HL-60/S4 (cell line): ENCODE data around the gene CTNNA3.

ENCODE experiments used
- in situ Hi-C: fragments of 300-500 bp; cut with MboI; formaldehyde crosslinking; loops from 2 replicates; pipeline ENCODE4 v1.14.3; 2022; ENCODE audit warnings: low sequenced_read_pairs

Gene CTNNA3

GRCh38 chr10:66916030-66916429 lies 780.0 kb downstream of the CTNNA3 start:
- in situ Hi-C loops: no loop called here

DNA sequence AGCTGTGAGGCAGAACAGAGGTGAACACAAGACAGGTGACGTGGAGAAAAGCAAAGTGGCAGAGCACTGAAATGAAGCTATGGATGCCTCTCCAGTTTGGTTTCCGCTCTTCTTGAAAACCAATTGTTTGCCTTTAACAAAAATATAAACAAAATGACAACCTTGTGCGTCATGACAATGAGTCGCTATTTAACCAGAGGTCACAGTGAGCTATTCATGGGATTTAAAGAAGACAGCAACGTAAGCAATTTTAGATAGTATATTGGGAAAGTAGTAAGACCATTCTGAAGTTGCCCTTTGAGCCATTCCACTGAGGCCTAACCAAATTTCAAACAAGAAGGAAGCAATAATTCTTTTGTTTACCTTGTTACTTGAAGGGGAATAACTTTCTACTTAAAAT lies 785.3 kb downstream of the CTNNA3 start:
- in situ Hi-C loops: no loop called here

DNA sequence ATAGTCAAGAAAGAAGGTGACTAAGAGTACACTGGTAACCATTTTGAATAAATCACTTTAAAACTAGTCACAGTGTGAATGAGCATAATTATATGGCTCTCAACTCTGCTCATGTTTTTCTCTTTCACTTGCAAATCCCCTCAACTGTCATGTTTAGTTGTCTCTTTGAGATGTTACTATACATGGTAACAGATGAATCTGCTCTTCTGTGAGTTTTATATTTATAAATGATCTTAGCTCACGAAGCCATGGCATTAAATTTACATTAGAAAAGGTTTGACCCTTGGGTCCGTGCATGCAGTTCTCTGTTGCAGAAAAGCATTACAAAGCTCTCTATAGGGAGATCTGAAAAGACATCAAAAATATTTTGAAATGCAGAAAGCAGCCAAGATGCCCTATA lies 803.1 kb downstream of the CTNNA3 start:
- in situ Hi-C loops: no loop called here

DNA sequence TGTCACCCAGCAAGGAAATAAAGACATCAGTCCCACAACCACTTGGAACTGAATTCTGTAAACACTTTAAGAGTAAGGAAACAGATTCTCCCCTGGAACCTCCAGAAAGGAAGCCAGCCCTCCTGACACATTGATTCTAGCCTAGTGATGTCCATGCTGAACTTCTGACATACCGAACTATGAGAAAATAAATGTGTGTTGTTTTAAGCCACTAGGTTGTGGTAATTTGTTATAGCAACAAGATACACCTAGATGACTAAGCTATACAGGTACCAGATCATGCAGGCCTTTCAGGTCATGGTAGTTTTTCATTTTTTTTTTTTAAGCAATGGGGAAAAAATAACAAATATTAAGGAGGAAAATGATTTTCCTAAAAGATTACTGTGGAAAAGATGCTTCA lies 807.8 kb downstream of the CTNNA3 start:
- in situ Hi-C loops: no loop called here

DNA sequence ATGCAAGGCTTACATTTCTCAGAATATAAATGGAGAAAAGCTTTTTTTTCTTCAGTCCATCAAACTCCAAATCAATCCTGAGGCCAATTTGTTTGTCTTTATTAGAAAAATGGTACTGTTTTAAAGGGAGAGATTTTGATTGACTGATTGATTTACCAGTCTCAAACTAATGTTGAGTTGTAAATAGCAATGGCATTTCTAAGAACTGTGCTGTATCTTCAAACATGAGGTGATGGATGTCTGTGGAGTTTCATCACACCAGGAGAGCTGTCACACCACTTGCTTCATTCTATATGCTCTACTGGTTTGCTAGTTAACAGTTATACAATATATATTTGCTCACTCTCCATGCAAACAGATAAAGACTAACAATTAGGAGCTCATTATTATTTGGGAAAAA lies 809.1 kb downstream of the CTNNA3 start:
- in situ Hi-C loops: no loop called here

- in situ Hi-C loops: no loop called here
Observed at GRCh38 chr10:66882271-66882670, 813.7 kb downstream of the CTNNA3 start.

- in situ Hi-C loops: no loop called here
Observed at GRCh38 chr10:66881814-66882213, 814.2 kb downstream of the CTNNA3 start.

DNA sequence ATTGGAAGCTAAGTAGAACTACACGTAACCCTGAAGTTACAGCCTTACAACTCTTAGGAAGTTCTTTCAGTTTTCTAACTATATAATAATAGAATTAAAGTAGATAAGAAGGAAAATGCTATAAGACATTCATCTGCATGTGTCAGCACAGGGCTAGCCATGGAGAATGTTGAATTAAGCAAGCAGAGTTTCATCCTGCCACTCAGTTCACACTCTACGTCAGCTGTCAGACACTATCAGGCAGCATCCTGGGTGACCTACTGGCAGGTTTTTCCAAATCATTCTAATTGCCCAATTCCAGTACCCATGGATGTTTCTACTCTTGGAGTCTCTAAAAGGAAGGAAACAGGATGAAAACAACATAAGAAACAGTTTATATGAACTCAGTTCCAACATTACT lies 815.2 kb downstream of the CTNNA3 start:
- in situ Hi-C loops: no loop called here

DNA sequence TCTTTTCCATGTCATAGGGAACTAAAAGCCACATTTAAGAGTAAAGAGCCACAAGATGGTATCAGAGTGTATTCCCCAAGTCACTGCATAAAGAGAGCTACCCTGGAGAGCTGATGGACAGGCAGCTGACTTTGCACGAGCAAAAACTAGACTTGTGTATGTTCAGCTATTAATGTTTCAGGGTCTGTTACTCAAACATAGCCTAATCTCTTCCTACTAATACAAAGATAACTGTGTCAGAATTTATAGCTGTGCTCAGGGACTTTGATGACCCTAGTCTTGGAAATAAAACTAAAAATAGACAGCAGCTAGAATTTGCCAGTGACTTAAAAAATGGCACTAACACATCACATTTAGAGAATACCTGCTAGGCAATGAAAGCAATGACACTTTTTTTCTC lies 815.7 kb downstream of the CTNNA3 start:
- in situ Hi-C loops: no loop called here

GRCh38 chr10:66877361-66877760 lies 818.6 kb downstream of the CTNNA3 start:
- in situ Hi-C loops: no loop called here

DNA sequence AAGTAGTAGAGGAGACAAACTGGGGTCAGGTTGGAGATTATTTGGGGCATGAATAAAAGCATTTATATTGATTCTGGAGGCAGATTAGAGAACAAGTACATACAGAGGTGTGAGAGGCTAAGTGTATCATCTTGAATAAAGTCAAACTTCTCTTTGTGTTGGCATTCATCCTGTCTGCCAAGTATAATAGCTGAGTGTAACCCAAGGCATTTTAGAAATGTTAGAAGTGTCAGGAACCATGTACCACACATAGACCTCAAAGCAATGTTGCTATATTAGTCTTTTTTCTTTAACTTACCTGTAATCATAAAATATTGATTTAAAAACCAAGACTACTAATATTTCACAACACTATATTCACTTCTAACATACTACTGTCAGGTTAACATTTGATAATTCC lies 826.4 kb downstream of the CTNNA3 start:
- in situ Hi-C loops: no loop called here

DNA sequence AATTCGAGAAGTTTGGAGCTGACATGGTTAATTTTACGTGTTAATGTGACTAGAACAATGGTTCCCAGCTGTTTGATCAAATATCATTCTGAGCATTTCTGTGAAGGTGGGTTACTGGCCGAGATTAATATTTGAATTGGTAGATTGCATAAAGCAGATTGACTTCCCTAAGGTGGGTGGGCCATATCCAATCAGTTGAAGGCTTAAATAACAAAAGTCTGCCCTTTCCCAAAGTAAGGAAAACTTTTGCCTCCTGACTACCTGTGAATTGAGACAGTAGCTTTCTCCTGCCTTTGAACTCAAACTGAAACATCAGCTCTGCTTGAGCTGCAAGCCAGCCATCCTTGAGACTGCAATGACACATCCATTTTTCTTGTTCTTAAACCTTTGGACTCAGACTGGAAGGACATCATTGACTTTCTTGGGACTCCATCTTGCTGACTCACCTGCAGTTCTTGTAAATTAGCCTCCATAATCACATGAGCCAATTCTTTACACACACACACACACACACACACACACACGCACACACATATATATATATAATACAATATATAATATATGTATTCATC lies 833.2 kb downstream of the CTNNA3 start:
- in situ Hi-C loops: no loop called here

DNA sequence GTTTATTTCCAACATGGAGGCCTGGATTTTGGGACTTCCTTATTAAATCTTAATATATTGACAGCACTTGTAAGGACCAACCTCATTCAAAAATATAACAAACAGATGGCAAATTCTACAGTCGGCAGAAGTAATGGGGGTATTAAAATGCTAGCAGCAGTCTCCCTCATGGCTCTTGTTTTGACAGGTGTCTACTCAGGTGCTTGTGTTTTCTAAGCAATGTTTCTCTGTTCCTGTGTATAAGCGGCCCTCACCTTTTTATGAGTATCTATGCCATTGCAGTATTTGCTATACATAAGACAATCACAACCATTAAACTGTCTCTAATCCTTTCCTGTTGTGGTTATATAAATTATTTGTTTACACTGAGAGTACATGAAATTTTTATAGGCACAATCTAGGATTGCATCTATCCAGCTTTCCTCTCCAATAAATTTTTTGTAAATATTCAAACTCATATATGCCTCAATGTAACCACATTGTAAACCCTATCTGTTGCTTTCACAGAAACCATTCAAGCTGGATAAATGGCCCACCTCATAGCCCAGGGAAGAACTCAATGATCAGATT lies 835.5 kb downstream of the CTNNA3 start:
- in situ Hi-C loops: no loop called here

DNA sequence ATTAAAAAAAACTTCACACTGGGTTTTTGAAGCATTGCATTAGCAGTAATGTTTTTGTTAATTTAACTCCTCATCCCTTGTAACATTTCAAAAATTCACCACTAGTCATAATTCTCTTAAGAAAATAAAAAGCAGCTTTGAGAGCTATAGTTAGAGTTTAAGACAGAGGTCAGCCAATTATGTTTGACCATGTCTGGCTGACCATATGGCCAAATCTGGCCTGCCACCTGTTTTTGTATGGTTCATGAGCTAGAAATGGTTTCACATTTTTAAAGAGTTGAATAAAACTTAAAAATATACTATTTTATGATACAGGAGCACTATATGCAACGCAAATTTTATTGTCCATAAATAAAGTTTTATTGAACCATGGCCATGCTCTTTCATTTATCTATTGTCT lies 843.2 kb downstream of the CTNNA3 start:
- in situ Hi-C loops: no loop called here

DNA sequence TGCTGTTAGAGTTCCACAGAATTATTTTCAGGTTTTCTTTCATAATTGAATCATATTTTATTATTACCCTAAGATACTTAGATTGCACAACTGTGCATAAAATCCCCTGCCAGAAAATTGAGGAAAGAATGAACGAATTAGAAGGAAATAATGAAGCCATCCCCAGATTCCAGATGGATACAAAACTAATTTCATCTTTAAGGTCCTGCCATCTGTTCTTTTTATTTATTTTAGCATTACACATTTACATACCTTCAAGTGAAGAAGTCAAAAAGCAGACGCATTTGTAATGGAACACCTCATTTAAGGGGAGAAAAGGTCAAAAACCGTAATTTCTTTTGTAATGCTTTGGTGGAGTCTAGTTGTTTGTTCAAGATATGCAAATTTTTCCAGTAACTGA lies 847.1 kb downstream of the CTNNA3 start:
- in situ Hi-C loops: no loop called here

DNA sequence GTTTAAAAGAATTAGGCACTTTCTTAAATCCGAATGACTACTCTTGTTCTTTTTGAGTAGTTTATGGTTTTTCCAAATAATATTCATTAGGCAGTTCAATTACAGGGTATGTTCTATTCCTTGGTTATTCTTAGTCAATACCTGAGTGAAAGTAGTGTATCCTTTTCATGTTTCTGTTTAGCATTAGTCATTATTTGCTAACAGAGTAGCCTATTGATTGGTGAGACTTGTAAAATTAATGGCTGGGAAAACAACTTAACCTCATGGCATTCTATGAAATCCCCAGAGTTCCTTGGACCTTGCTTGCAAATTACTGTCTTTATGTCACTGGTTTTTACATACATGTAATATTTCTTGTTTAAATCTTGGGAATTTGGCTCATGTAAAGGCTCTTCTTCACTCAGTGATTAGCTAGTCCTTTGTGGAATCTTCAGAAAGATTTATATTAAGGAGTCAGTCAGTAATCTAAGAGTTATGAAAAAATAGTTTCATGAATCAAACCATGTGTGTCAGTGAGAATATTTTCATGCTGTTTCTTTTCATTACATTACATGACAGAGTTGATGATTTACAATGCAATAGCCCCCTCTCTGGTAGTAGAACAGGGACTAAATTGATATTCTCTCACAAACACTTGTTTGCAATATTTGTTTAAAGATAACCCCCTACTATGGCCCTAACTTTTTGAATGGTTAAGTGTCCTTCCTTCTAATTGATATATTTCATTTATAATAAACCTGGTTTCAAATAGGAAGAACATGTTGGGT lies 851.6 kb downstream of the CTNNA3 start:
- in situ Hi-C loops: no loop called here

DNA sequence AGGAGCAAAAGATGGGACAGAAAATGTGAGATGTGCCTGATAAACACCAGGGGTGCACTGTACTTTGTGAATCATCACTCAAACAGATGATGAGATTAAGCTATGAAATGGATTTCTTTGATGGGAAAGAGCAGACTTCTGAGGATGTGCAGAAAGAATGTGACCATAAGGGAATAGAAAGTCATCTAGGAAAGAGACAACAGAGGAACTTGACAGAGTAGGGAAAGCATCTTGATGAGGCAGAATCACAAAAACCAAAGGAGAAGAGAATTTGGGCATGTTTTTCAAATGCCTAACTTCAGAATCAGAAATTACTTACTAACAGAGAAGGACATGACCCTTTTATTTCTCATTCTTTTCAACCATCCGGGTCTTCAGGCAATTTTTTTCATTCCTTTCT lies 852.6 kb downstream of the CTNNA3 start:
- in situ Hi-C loops: no loop called here

DNA sequence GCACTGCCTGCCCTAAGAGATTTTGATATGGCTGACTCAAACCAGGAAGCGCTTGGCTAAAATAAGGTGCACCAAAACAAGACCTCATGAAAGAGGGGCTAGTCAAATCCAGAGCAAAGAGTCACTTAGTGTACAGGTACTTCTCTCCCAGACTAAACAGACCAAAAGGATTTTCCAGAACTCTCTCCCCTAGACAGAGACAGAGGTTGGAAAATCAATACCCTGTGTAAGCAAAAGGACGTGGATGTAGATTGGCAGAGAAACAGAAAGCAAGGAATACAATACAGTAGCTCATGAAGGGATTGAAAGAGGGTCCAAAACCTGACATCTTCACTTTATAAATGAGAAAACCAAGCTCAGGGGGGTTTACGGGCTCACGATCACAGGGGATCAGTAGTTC lies 853.1 kb downstream of the CTNNA3 start:
- in situ Hi-C loops: no loop called here

DNA sequence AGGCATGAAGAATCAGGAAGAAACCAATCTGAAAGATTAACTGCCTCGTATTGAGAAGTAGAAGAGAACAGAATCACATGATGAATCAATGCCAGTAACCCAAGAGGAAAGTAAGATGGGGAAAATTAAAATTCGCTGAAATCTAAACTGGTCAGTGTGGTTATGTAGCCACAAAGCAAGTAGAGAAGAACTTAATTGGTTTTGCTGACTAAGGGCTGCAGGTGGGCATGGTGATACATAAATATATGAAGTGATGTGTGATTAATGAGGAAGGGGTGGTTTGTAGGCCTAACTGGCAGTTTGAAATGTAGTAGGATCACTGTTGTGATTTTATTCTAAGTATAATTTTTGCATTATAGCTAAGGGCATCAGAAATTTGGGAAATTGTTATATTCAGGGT lies 853.6 kb downstream of the CTNNA3 start:
- in situ Hi-C loops: no loop called here

DNA sequence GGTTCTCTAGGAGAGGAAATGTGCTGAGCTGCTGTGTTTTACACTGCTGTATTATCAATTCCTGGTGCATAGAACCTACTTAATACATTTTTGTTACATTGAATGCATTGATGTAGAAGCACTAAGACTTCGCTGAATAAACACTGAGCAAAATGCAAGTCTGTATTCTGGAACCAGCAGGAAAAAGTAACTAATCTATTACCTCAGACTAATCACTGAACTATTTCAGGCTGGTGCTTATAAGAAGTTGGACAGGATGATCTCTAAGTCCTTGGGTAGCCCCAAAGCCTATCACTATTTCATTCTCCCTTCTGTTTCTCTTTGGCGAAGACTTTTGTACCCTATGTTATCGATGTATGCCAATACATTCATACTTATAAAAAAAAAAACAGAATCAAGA lies 857.3 kb downstream of the CTNNA3 start:
- in situ Hi-C loops: no loop called here

DNA sequence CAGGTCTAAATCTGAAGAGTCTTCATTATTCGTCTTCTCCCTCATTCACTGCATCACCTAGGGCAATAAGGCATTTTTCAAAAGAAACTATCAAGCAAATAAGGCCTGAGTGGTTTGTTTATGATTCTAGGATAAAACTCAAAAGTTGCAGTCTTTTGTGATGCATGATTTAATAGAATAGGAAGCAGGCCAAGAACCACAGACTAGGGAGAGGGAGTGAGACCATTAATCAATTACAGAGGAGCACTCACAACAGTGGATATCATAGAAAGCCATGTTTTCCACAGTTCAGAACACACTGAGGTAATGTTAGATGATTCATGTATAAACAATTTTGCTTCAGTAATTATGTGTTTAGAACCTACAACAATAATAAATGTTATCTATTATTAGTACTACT lies 858.0 kb downstream of the CTNNA3 start:
- in situ Hi-C loops: no loop called here

GRCh38 chr10:66837335-66837734 lies 858.7 kb downstream of the CTNNA3 start:
- in situ Hi-C loops: no loop called here

- in situ Hi-C loops: no loop called here
Observed at GRCh38 chr10:66836771-66837170, 859.2 kb downstream of the CTNNA3 start.
